Fibroblast of the aortic adventitia (primary cell): ENCODE measurements around the gene COLEC12. TPM values are rescaled to one million over a fixed set of nuclear protein-coding genes. Genes with fewer than 3 reads are reported as not detected.
"Not testable (repeated sequence)": the region's sequence is repeated elsewhere in the genome, so short reads cannot be mapped to it uniquely, and the experiment has no call there.

Source experiments
- DNase-seq: peaks from one replicate; pipeline ENCODE4 v3.0.0-alpha.2; 2010; ENCODE audit warnings: low read depth
- H3K4me3 ChIP-seq: 2 replicates; pipeline ENCODE4 v1.5.1; 2011; ENCODE audit warnings: low read depth, mild to moderate bottlenecking, control low read depth, low read length, moderate library complexity
- total RNA-seq: library from RNA; depleted of rRNA; stranded (reverse); fragments of >200 nt; gene quantifications from 2 replicates; pipeline ENCODE4 v1.2.3, GENCODE V29; 2012; ENCODE audit warnings: low replicate concordance
- TF ChIP-seq, protein P1 (sequence below): IDR thresholded peaks from 2 replicates; pipeline ENCODE4 v1.5.1; 2011; ENCODE audit warnings: mild to moderate bottlenecking, low read length, control low read depth, inconsistent platforms; ENCODE audit not compliant: insufficient read depth

Gene COLEC12
- total RNA-seq, 1 donor: 109 TPM

DNA sequence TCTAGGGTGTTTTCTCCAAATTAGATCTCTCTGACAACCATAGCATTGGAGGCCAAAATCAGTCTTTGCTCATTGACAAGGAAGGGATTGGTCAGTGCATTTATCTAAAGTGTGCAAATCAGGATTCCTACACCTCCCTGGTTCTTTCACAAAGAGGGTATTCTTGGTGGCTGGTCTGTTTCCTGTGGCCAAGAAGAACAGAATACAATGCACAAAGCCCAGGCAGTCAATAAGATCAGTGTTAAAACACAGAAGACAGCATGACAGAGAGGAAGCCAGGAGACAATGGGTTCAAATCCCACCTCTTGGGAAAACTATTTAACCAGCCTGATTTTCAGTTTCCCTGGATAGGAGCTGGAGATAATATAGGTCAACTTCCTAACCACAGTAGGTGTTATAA, 186.6 kb downstream of the COLEC12 start:
- TF ChIP-seq, protein P1, sequence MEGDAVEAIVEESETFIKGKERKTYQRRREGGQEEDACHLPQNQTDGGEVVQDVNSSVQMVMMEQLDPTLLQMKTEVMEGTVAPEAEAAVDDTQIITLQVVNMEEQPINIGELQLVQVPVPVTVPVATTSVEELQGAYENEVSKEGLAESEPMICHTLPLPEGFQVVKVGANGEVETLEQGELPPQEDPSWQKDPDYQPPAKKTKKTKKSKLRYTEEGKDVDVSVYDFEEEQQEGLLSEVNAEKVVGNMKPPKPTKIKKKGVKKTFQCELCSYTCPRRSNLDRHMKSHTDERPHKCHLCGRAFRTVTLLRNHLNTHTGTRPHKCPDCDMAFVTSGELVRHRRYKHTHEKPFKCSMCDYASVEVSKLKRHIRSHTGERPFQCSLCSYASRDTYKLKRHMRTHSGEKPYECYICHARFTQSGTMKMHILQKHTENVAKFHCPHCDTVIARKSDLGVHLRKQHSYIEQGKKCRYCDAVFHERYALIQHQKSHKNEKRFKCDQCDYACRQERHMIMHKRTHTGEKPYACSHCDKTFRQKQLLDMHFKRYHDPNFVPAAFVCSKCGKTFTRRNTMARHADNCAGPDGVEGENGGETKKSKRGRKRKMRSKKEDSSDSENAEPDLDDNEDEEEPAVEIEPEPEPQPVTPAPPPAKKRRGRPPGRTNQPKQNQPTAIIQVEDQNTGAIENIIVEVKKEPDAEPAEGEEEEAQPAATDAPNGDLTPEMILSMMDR: no peak
- H3K4me3 ChIP-seq: no peak overlapping the region
- DNase-seq: no peak

DNA sequence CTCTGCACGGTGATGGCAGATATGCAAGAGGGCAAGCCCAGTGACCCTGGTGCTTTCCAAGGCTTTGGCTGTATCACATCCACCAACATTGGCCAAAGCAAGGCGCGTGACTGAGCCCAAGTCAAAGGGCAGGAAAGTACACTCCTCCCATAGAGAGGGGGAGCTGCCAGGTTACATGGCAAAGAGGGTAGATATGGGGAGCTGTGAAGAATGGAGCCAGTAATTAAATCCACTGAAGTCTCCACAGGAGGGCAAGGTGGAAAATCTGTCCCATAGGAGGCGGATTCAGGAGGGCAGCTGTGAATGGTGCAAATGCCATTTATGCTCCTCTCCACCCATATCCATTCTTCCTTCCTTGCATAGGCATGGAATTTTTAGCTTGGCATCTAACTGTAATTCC, 188.1 kb downstream of the COLEC12 start:
- DNase-seq: no peak
- no peak overlapping the region for H3K4me3 ChIP-seq
- TF ChIP-seq, protein P1: no peak

DNA sequence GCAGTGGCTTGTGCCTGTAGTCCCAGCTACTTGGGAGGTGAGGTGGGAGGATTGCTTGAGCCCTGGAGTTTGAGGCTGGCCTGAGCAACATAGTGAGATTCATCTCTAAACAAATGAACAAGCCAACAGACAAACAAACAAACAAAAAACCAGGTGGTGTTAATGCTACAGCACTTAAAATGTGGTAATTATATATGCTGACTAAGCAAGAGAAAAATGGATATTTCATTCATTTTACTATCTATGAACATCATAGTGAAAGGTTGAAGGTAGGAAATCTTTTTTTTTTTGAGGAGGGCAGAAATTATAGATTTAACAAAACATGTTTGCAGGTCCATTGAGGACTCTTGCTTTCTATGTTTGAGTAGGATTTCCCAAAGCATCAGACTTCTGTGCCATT, 190.5 kb downstream of the COLEC12 start:
- no peak overlapping the region for H3K4me3 ChIP-seq
- TF ChIP-seq, protein P1: no peak
- DNase-seq: no peak

DNA sequence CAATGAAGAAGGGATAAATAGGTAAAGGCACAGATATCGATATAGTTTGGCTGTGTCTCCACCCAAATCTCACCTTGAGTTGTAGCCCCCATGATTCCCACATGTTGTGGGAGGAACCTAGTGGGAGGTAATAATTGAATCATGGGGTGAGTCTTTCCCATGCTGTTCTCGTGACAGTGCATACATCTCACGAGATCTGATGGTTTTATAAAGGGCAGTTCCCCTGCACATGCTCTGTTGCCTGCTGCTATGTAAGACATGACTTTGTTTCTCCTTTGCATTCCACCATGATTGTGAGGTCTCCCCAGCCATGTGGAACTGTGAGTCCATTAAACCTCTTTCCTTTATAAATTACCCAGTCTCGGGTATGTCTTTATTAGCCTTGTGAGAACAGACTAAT, 192.4 kb downstream of the COLEC12 start:
- H3K4me3 ChIP-seq, DNase-seq: not testable (repeated sequence)

DNA sequence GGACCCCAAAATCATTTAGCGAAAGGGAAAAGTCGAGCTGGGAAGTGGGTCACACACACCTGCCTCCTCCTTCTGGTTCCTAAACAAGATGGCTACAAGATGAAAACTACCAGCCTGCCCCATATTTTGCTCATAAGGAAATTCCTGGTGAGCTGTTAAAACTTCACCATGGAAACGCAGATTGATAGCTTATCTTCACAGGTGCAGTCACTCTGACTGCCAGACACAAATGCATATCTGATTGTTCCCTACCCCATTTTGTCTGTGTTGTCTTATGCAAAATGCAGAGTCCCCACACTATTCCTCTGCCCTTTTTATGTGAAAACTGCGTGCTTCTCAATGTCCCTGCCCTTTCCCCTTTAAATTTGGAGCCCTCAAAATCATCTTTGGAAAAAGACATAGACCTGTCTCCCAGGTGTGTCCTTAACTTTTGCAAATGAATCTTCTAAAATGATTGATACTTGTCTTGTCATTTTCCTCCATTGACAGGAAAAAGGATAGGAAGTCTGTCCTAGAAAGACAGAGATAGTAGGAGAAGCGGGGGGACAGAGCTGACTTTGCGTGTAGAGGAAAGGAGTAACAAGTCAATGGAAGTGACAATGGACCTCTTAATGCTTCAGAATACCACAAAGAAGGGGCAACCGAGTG, 193.8 kb downstream of the COLEC12 start:
- H3K4me3 ChIP-seq: no peak overlapping the region
- DNase-seq: no peak
- TF ChIP-seq, protein P1: no peak

DNA sequence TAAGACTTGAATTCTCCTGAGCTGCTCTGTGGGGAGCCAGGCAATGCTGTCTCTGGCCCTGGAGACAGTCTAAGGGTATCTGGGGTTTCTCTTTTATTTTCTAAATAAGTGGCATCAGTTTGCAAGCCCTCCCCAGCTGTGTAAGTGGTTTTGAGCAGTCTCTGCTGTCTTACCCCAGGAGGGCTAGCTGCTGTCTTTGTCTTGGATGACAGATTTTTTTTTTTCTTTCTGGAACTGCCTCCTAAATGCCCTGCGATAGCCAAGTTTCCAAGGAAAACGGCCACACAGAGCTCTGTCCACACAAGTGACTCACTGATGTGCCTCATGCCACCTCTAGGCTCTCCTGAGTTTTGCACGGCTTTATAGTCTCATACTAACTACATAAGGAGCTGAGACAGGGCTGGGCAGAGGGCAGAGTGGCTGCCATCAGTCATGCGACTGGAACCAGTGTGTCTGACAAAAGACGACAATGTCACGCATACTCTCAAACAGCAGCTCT, 195.4 kb downstream of the COLEC12 start:
- no peak overlapping the region for H3K4me3 ChIP-seq
- no peak for DNase-seq
- TF ChIP-seq, protein P1: no peak

DNA sequence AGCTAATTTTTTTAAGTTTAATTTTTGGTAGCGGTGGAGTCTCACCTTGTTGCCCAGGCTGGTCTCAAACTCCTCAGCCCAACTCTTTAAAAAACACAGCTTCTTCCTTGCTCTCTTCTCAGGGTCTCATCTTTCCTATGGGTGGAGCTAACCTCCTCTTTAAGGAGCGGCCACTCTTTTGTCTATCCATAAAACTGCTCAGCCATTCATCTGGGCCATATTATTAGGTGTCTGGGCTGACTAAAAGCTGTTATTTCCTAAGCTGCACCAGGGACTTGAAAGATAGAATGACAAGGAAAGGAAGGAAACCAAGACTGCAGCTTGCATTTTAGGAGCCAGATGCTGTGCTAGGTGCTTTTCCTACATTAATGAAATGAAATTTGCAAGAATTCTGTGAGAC, 196.9 kb downstream of the COLEC12 start:
- no peak for DNase-seq
- TF ChIP-seq, protein P1: no peak
- H3K4me3 ChIP-seq: no peak overlapping the region
